Endometrial microvascular endothelial cells (primary cell): ENCODE results near the gene PAPPA2. TPM values are rescaled to one million over a fixed set of nuclear protein-coding genes. Genes with fewer than 3 reads are reported as not detected.

Source experiments
- in situ Hi-C: cut with HindIII; loops from 2 replicates; pipeline ENCODE4 v1.10.0; 2017; ENCODE audit warnings: low sequenced_read_pairs, low pct_unique_long_range_greater_than_20kb; ENCODE audit errors: inconsistent ontology term
- total RNA-seq: library from RNA; depleted of rRNA; stranded (reverse); fragments of >200 nt; gene quantifications from one replicate; pipeline ENCODE4 v1.2.3, GENCODE V29; 2015; ENCODE audit errors: inconsistent ontology term

Gene PAPPA2
- total RNA-seq, 1 donor from 2014 or later: not detected

DNA sequence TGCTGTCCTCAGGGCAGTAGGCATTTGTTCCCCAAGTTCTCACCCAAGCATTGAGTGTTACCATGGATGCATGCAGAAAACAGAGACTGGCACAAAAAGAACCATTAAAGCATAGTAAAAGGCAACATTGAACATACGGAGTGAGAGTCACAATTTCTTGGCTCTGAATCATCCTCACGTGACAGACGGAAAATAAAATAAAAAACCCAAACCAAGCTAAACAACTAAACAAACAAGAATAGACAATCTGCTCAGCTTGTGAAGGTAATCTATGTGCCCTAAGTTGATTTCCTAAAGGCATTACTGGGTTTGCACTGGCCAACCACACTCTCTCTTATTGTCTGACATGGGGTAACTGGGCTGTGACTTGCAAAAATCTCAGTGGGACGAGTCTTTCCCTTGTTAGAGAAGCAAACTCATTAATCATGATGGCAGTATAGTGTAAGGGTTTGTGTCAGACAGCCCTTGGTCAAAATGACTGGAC is 395.5 kb downstream of the PAPPA2 start:
- in situ Hi-C loops: no loop called here

DNA sequence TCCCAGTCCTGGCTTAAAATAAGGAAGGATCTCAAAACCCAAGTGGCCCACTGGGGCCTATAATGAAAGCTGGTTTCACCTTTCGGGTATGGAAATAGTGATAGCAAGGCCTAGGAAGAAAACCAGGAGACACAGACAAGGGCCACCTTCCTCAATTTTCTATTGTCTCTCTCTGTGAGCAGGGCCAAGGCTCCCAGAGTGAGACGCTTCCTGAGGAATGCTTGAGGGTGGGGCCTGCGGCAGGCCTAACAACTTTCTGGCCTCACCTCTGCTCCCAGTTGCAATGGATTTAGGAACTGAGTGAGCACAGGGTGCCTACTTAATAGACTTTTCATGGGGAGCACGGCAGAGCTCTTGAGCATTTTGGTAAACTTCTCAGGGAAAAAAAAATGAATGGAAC is 400.6 kb downstream of the PAPPA2 start:
- in situ Hi-C loops: no loop called here

DNA sequence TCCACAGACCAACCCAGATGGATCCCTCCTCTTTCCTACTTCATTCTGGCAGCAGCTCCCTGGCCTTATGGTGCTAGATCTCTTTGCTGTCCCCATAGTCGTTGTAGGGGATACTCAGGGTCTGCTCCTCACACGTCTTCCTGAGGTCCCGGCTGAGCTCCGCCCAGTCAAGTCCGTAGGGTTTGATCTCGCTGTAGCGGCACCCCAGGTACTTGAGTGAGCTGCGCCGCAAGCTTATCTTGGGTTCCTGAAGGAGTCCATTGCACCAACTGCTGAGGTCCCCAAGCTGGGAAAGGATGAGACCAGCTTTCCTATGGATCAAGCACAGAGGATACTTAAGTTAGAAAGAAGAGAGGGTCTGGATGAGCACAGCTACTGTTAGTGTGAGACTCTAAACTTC is 401.2 kb downstream of the PAPPA2 start:
- in situ Hi-C loops: no loop called here

DNA sequence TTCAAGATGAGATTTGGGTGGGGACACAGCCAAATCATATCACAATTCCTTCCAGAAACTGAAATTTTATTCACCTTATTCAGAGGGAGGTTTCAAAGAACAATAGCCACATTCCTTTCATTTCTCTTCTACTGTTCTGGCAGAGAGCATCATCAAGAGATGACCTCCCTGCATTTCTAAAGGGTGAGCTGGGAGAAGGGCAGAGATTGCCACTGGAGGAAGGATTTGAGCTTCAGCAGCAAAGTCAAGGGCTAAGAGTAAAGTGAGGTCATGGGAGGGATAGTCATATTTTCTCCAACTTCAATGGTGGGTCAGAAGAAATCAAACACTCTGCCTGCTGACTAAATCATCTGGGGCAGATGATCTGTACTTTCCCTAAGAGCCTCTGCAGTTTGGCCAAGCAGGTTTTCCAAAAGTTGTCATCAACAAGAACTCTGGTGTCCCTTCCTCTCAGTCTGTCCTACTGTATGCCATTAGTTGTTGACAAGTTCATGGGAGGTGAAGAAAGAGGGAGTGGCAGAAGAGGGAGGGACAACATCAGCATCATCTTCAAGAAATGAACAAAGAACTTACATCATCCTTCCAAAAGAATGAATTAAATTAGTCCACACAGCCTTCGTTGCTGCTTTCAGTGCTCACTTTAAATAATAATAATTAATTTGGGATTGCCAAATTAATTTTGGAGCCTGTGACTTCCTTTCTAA is 403.2 kb downstream of the PAPPA2 start:
- in situ Hi-C loops: no loop called here

DNA sequence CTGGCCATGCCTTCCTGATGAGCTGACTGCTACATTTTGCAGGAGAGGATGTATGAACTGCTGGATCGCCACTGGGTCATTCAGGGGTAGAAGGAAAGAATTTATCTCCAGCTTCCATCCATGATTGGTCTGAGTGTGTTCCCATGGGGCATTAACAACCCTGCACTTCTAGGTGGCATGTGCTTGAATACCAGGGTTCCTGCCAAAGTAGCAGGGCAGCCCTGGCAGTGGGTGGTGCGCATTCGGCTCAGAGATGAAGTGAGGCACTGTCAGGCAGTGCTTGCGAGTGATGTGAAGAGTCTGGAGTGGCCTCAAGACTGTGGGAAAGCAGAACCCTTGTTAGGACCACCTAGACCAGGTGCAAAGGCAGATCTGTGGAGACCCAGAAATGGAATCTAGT is 406.6 kb downstream of the PAPPA2 start:
- in situ Hi-C loops: no loop called here

DNA sequence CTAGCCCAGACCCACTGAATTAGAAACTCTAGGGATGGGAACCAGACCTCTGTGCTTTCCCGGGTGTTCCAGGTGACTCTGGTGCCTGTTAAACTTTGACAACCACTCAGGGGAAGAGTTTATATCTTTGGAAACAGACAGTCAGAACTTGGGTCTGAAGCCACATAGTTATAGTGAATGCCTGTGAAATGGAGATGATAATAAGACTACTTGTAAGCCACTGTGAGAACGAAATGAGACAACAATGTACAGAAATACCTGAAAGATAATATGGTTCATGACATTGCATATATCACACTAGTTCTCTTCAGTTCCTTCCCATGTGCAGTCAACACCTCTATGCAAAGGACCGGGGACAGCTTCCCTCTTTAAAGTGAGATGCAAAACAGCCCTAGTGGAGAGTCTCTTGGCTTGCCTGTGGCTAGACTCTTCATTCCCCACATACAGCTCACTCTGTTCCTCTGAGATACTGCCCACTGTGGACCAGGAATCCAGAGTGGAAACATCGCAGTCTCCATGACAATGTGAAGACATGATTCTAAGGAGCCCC is 414.1 kb downstream of the PAPPA2 start:
- in situ Hi-C loops: no loop called here

DNA sequence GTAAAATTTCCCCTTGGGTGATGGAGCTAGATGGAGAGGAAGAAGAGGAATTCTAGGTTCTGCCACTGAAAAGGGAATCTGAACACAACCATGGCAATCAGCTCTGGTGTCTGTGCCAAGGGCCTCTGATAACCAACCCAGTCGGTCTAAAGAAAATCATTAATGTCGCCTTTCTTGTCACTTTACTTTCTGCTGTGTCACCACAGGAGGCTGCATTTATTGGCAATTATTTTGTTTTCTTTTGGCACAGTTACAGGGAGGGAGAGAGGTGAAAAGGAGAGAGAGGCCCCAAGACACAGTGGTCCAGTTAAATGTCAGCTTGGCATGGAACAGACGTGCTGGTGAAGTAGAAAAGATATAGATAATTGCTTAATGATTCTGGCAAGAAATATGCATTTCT is 414.6 kb downstream of the PAPPA2 start:
- in situ Hi-C loops: no loop called here

DNA sequence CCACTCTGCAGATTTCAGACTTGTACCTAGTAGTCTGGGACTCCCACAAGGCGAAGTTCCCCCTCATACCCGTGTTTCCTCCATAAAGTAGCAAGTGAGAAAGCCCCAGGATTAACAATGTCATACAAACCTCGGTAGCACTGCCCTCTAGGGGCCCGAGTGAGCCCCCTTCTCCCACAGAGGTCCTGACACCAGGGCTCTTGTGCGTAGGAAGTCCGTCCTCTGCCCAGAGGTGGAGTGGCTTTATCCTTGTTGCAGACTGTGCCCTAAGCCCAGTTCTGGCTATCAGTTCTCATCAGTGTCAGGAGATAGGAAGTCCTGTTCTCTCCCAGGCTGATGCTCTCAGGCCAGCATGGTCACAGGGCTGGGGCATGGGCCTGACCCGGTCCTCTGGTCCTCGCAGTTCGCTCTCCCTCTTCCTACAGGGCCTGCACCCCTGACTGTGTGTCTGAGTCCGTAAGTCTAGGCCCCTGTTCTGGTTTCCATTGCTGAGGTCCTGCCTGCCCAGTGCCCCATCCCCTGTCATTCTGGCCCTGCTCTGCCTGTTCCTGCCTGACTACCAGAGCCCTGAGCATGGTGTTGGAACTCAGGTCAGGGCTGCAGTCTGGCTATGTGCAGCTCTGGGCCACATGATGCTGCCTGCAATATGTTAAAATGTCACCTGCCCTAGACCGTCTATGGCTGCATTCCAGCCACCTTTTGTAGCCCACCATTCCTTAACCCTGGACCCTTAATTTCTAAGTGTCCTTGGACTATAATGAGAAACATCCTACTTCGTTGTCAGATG is 416.0 kb downstream of the PAPPA2 start:
- in situ Hi-C loops: no loop called here

DNA sequence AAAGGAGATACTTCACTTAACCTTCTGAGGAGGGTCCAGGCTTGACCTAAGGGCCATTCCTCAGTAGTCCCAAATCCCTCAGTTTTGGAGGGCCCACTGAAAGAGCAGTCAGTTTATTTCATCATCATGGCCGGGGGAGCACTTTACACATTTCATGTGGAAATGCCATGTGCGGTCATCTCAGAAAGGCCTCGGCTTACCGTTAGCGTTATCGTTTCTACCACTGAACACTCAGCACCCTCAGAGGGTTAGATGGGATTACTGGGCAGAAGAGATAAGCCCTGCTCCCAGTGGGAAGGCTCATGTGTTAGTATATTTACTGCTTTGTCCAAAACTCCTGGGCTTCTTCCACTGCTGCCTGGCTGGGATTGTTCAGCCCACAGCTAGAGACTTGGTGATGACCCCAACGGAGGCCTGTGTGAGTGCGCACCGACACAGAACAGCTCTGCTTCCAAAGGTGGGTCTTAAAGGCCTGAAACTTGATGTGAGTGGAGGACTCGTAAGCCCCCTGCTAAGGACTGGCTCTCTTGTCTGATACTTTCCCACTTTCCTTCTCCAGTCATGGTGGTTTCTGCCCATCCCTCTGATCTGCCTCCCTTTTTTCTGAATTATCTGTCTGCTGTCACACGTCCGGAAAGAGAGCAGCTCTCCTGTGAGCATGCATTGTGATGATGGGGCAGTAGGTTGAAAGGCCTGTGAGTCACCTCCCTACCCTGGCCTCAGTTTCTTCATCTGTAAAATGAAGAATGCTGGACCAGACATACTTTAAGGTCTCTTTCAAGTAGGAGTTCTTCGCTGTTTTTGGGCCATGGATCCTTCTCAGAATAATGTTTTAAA is 417.0 kb downstream of the PAPPA2 start:
- in situ Hi-C loops: no loop called here

DNA sequence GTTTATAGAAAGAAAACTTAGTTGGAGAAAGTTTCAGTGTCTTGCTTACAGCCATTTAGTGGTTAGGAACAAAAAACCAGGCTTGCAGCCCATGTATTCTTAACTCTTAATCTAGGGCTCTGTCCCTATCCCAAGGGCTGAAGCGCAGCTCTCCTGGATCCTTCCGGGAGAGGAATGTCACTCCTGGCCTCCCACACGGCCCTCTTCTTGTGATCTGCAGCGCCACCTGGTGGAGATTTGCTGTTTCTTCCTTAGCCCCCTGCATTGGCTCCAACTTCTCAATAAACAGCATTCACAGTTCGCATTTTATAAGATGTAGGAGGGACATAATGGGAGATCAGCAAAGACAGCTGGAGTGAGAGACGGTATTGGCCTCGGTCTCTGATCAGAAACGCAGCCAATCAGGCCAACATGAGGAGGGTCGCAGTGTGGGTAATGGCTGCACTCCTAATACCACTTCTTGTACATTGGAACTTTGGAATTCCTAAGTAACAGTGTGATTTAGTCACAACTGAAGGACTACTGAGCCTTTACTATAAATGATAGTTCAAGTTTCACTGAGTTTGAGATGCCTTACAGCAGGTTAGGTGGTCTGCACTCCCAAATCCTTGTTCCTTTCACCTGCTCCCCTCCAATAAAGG is 418.1 kb downstream of the PAPPA2 start:
- in situ Hi-C loops: no loop called here

DNA sequence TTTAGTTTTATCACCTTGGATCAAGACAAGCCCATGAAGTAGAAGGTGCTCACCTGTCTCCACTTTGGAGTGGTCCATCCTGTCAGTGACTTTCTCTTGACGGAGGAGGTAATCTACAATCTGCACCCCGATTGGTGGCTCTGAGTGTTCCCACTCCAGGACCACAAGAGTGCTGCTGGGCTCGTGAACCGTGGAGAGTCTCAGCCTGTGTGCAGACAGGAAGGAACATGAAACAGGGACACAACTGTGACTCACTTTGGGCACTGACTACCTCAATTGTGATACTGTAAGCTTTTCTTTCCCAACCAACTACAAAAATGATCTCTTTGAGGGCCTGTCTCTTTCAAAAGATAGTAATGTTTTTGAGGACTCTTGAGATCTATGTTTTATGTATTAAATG is 421.3 kb downstream of the PAPPA2 start:
- in situ Hi-C loops: no loop called here

DNA sequence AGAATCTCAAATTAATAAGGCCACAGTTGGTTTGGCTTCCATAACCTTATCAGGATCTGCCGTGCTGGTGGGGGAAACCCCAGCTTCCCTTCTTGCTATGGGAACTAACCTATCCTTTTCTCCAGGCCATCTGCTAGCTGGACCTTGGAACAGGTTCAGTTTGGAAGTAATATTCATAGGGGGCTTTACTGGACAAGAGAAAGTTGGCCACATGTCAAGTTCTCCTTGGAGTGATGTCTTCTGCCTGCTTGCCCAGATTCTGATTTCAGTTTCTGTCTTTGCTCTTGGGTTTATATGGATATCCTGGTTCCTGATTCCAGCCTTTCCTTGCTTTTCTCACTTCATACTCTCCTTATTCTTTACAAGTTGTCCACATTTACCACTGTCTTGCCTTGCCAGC is 421.9 kb downstream of the PAPPA2 start:
- in situ Hi-C loops: no loop called here

DNA sequence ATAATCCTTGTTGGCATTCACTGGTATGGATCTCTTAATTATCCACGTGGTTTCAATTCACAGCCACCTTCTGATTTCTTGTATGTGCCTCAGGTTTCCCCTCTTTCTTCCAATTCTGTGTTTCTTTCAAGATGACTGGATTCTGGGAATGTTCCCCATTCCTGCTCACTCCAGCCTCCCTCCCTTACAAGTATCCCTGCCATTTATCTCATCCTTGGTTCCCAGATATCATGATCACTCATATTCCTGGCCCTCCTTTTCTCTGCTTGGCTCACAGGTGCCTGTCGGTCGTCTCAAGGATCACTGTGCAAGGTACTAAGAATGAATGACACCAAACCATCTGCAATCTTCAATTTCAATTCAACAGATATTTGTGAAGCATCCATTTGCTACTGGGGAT is 422.4 kb downstream of the PAPPA2 start:
- in situ Hi-C loops: no loop called here

DNA sequence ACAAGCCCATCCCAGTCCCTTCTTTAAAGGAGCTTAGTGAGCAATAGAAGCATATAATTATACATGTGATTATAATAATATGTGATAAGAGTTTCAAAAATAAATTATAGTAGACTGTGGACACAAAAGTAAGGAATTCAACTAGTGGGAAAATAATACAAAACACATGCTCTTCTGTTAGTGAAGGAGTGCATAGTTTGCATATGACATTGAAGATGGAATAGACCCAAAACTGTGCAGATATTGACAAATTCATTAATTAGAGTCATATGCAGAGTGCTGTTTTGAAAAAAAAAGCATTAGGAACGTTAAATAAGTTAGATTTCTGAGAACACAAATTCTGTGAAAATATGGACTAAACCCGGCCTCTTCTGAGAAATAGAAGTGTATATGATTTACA is 422.8 kb downstream of the PAPPA2 start:
- in situ Hi-C loops: no loop called here

DNA sequence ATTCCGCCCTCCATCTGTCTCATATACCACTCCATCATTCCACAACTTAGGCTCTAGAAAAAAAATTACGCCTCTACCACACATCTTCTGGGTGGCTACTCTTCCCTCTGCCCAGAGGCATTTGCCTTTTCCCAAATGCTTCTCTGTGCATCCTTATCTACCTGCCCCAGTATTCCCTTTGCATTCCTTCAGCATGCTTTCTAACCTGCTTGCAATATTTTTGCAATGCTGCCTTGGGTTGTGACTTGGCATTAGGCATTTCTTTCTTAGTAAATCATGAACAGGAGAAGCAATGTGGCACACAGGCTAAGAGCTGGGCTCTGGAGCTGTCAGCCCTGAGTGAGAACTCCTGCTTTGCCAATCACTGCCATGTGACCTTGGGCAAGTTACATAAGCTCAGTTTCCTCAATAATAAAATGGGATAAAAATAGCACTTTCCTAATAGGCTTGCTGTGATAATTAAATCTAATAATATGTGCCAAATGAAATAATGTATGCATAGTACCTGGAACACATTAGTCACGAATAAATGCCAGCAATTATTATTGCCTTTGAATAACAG is 425.6 kb downstream of the PAPPA2 start:
- in situ Hi-C loops: no loop called here

DNA sequence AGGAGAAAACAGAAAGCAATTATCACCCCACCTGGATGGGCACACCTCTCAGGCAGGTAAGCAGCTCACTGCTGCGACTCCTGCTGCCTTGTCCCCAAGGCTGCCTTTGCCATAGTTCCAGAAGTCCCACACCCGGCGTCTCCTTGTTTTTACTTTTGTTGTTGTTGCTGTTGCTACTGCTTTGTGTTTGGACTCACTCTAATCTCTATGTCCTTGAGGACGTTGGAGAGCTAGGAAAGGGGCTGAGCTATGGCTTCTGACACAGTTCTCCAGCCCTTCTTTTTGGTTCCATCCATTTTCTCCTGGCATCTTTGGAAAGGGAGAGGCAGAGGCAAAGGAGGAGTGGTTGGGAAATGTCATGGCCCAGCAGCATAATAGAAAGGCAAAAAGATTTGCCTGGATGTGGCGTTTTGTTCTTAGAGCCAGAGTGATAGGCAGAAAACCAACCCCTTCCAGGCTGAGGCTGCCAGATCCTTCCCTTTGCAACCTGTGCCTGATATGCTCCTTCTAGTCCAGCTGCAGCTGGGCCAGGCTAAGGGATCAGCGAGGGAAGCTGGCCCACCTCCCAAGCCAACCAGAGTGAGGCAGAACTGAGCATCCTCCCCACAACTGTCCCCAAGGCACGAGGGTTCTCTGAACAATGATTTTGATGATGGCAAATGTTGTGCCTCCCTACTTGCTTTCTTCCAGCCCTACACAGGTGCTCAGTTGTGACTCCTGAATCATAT is 430.8 kb downstream of the PAPPA2 start:
- in situ Hi-C loops: no loop called here

DNA sequence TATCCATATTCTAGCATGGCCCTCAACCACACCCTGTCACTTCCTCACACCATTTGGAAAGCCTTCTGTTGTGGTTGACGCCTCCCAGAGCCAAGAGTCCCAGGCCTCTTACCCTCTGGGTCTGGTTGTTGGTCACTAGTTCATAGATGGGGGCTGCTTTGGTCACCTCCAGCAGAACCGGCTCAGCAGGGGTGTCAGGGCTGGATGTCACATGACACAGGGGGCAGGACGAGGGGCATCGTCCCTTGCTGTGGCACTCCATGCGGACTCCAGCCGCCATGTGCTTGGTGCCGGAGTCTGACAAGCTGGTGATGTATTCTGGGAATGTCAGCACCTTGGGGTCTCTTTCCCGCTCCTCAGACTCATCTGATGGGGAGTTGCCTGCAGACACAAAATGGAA is 431.5 kb downstream of the PAPPA2 start:
- in situ Hi-C loops: no loop called here
